Activated CD8-positive, alpha-beta memory T cell treated with anti-CD3 and anti-CD28 coated beads, Interleukin-2, amount 50 U/mL, for 1 hour (primary cell): ENCODE measurements around the gene SV2B.
"Not testable (repeated sequence)": the region's sequence is repeated elsewhere in the genome, so short reads cannot be mapped to it uniquely, and the experiment has no call there.

Source experiments
- DNase-seq: peaks from one replicate; pipeline ENCODE4 v3.0.0-alpha.2; 2020; ENCODE audit errors: extremely low read depth

SV2B gene

DNA sequence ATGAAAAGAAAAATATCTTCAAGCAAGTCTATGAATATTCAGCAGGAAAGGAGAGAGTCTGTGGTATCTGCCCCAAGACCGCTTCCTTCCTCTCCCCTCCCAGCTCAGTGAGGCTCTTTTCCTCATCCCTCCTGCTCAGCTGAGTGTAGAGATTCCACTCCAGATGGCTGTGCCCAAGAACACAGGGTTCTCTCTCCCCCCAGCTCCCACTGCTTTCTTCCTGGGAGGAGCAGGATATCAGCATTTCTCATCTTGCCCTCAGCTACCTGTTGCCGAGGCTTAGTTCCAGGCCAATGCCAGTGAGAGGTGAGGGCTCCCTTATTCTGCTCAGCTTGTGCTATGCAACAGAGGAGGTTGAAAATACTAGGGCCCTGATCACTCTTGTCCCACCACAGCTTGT lies 211.9 kb downstream of the SV2B start:
- no peak for DNase-seq

DNA sequence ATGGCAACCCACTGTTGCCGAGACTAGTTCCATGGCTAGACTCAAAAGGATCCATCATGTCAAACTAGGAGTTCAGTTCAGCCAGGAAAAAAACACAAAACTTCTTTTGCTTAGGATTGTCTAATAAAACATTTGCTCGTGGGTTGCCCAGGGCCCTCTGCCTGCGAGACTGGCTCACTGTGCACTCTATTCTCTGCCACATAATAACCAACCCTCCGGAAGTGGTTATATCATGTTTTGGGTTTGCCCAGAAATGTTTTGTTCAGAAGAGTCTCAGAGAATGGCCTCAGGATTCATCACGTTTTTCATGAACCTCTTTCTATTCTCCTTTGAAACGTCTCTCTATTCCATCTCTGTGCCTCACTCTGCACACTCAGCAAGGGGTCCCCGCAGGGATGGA lies 216.1 kb downstream of the SV2B start:
- DNase-seq: no peak

- DNase-seq: no peak
Observed at GRCh38 chr15:91318516-91318915, 218.5 kb downstream of the SV2B start.

DNA sequence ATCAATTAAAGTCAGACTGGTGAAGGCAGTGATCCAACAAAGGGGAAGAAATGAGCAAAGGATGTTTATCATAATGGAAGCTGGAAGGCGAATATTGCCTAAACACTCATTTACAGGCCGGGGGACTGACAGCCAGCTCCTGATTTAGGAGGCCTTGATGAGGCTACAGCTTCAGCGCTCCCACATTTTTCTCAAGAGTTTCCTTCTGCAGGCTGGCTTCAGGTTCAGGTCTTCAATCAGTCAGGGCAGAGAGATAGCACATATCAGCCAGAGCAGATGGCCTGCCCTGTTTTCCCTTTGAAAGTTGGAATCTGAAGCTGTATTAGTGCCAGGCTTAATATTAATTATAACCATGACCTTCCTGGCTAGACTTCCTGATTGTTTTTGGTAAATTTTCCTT lies 218.9 kb downstream of the SV2B start:
- DNase-seq: no peak

- no peak for DNase-seq
Observed at GRCh38 chr15:91319371-91320059, 219.5 kb downstream of the SV2B start.

DNA sequence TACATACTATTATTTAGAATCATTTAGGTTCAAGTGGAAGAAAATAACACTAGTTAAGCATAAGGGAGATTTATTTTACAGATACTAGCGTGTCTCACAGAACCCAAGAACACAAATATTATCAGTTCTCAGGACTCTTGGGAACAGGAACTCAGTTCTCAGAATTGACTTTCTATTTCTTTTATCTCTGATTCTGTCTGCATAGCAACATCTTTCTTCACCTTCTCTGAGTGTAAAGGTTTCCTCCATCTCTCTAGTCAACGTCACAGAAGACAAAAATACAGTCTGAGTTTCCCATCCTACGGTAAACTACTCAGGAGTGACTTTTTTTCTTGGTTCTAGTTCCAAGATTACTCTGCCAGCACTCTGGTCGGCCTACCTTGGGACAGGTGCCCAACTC lies 220.0 kb downstream of the SV2B start:
- DNase-seq: no peak

DNA sequence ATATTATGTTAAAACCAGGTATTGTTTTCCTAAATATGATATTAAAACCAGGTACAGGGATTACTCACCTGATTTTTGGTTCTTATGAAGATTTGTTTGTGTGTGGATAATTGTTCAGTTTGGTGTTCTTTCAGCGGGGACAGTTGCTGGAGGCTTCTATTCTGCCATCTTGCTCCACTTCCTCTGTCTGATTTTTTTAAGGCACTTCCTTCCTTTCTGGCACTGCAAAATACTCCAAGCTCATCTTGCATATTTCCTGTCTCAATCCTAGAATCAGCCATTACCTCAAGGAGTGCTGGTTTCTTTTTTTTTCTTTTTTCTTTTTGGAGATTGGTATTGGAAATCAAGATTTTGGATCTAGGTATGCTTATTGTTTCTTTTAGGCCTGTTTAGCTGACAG lies 229.9 kb downstream of the SV2B start:
- no peak for DNase-seq

DNA sequence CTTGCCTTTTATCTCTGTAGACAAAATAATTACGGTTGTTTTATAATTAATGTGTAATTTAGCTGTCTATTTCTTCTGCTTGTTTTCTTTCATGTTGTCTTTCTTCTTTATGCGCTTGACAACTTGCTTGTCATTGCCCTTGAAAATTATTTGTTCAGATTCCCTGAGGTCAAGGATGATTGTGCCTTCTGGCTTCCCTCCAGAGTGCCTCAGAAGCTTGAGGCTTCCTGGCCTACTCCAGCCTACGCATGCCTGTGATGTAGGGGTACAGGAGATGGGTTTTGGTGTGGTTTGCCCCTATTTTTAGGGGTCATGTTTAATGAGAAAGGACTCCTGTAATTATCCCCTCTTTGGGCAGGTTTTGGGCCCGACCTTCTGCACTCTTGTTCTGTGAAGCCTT lies 231.5 kb downstream of the SV2B start:
- no peak for DNase-seq

DNA sequence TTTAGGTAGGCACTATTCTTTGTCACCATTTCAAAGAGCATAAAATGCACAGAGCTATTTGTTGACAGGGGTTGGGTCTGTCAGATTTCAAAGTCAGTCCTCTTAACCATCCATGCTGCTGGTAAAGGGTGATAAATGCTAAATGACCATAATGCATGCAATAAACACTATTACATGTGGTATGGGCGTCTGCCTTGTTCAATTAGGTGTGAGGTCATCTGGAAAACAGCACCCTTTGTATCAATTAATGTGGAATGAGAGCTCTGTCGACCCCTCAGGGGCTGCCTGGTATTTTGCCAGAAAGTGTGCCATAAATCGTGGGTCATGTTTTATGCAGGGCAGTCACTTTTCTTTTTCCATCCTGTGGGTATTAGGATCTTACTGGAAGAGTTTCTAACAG lies 235.6 kb downstream of the SV2B start:
- no peak for DNase-seq

GRCh38 chr15:91336687-91337086 lies 236.6 kb downstream of the SV2B start:
- no peak for DNase-seq

GRCh38 chr15:91338766-91339165 lies 238.7 kb downstream of the SV2B start:
- no peak for DNase-seq

- no peak for DNase-seq
Observed at GRCh38 chr15:91342097-91342496, 242.0 kb downstream of the SV2B start.

DNA sequence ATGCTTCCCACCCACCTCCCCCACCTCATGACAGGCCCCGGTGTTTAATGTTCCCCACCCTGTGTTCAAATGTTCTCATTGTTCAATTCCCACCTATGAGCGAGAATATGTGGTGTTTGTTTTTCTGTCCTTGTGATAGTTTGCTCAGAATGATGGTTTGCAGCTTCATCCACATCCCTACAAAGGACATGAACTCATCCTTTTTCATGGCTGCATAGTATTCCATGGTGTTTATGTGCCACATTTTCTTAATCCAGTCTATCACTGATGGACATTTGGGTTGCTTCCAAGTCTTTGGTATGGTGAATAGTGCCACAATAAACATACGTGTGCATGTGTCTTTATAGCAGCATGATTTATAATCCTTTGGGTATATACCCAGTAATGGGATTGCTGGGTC lies 244.9 kb downstream of the SV2B start:
- DNase-seq: not testable (repeated sequence)

DNA sequence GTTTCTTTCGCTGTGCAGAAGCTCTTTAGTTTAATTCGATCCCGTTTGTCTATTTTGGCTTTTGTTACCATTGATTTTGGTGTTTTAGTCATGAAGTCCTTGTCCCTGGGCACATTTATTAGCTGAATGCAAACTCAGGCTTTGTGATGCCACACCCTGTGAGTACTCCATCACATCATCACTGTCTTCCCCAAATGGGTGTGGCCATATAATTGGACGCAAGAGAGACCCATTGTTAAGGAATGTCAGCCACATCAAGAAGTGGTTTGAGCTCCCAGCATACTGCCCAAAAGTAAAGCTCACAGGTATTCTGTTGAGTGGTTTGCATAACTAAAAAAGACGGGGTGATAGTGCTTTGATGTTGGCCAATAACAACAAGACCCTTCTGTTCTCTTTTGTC lies 245.7 kb downstream of the SV2B start:
- DNase-seq: no peak

DNA sequence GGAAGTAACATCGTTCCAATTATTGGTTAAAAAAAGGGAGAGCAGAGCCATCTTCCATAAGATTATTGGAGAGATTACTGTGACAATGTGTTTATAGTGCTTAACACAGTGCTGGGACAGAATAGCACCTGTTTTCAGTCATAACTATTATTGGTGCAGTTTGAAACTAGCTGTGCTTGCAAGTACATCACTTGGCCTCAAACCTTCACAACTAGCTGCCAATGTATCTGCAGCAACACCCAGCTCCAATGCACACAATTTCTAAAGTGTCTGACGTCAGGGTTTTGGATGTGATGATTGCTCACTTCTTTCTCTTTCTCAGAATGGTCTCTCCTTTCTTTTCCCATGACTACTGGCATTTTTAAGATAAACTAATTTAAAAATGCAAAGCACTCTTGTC lies 246.2 kb downstream of the SV2B start:
- DNase-seq: no peak

- no peak for DNase-seq
Observed at GRCh38 chr15:91348752-91349500, 248.9 kb downstream of the SV2B start.
